Tibial nerve (tissue), 3 donors: ENCODE results near the gene TBX20.
"Not testable (repeated sequence)": the region's sequence is repeated elsewhere in the genome, so short reads cannot be mapped to it uniquely, and the experiment has no call there.

Source experiments
- CTCF ChIP-seq, 5 experiments: fragments of 200-600 bp in 3 of 5; fragments of 450-650 bp in 2 of 5; sonication (generic) in 3 of 5; IDR thresholded peaks; one replicate each; pipeline ENCODE4 v1.5.1; 2016 to 2019; ENCODE audit warnings: antibody characterized with exemption in 5 of 5, mild to moderate bottlenecking in 3 of 5, moderate library complexity in 2 of 5
- POLR2A ChIP-seq, 2 donors: fragments of 450-650 bp; IDR thresholded peaks; one replicate each; pipeline ENCODE4 v1.6.1; 2017; ENCODE audit warnings: antibody characterized with exemption in 2 of 2, mild to moderate bottlenecking in 2 of 2, moderate library complexity in 2 of 2

- not testable (repeated sequence) for TF ChIP-seq POLR2A, CTCF (IDR thresholded peaks at IDR 0.05)
Measured at GRCh38 chr7:35206924-35207323, 47.0 kb downstream of the TBX20 start.
